NB4 (cell line): Measurements from ENCODE around the gene NEBL.

Experiments used
- DNase-seq: peaks from one replicate; pipeline ENCODE4 v3.0.0; 2010; ENCODE audit warnings: low read depth
- H3K4me3 ChIP-seq: one replicate; pipeline ENCODE4 v1.5.1; 2011; ENCODE audit warnings: mild to moderate bottlenecking, low read depth, low read length, moderate library complexity
- CTCF ChIP-seq: IDR thresholded peaks from one replicate; pipeline ENCODE4 v1.5.1; 2012; ENCODE audit warnings: low read depth, low read length
- MAX ChIP-seq: IDR thresholded peaks from 2 replicates; pipeline ENCODE4 v1.6.1; 2011; ENCODE audit warnings: low read depth, low read length
- MYC ChIP-seq: IDR thresholded peaks from 2 replicates; pipeline ENCODE4 v1.6.1; 2011; ENCODE audit warnings: low read depth, low read length
- POLR2A ChIP-seq: IDR thresholded peaks from 2 replicates; pipeline ENCODE4 v1.6.1; 2011; ENCODE audit warnings: mild to moderate bottlenecking; ENCODE audit not compliant: insufficient read length; ENCODE audit errors: extremely low read depth

The NEBL gene

GRCh38 chr10:20909801-20910200, 12.7 kb upstream of the NEBL start:
- DNase-seq = no peak
- TF ChIP-seq MYC = no peak
- no peak for TF ChIP-seq POLR2A
- TF ChIP-seq CTCF = no peak
- no peak for TF ChIP-seq MAX
- no peak overlapping the region for H3K4me3 ChIP-seq

GRCh38 chr10:20908391-20908790, 11.3 kb upstream of the NEBL start:
- no peak overlapping the region for H3K4me3 ChIP-seq
- DNase-seq = no peak
- TF ChIP-seq POLR2A (no peak), MYC (no peak), CTCF (no peak), MAX (no peak)

- DNase-seq = no peak
- H3K4me3 ChIP-seq = no peak overlapping the region
- no peak for TF ChIP-seq POLR2A
- TF ChIP-seq CTCF = no peak
- no peak for TF ChIP-seq MYC
- TF ChIP-seq MAX = no peak
These were observed 6.7 kb upstream of the NEBL start for GRCh38 chr10:20903635-20904390.

- DNase-seq = no peak
- H3K4me3 ChIP-seq = no peak overlapping the region
- TF ChIP-seq MAX (no peak), MYC (no peak), CTCF (no peak), POLR2A (no peak)
These were observed 4.0 kb upstream of the NEBL start for GRCh38 chr10:20901110-20901509.

- no peak for DNase-seq
- no peak for TF ChIP-seq MYC
- no peak for TF ChIP-seq MAX
- no peak for TF ChIP-seq POLR2A
- TF ChIP-seq CTCF = no peak
- no peak overlapping the region for H3K4me3 ChIP-seq
These were observed 1.9 kb upstream of the NEBL start for GRCh38 chr10:20898866-20899535.
